Esophagus squamous epithelium (tissue), 4 donors: ENCODE data around the gene CAMK4.

ENCODE experiments used
- CTCF ChIP-seq, 6 experiments: fragments of 450-650 bp in 4 of 6; fragments of 200-600 bp in 2 of 6; sonication (generic) in 2 of 6; IDR thresholded peaks; one replicate each; pipeline ENCODE4 v1.5.1; 2016 to 2019; ENCODE audit warnings: antibody characterized with exemption in 6 of 6, mild to moderate bottlenecking in 4 of 6, moderate library complexity in 4 of 6
- POLR2A ChIP-seq, 4 donors: fragments of 450-650 bp; IDR thresholded peaks; one replicate each; pipeline ENCODE4 v1.6.1; 2017; ENCODE audit warnings: antibody characterized with exemption in 4 of 4, mild to moderate bottlenecking in 4 of 4, moderate library complexity in 3 of 4

GRCh38 chr5:111227226-111227782 lies 3.1 kb downstream of the CAMK4 start:
- TF ChIP-seq CTCF (IDR thresholded peaks at IDR 0.05) (no peak), POLR2A (IDR thresholded peaks at IDR 0.05) (no peak)
